Neural cell (in vitro differentiated cells): Measurements from ENCODE around the gene CYB5R3.

Experiments
- CTCF ChIP-seq: fragments of 450-650 bp; IDR thresholded peaks from 2 replicates; pipeline ENCODE4 v1.5.1; 2014; ENCODE audit warnings: antibody characterized with exemption, mild to moderate bottlenecking, moderate library complexity; ENCODE audit not compliant: poor library complexity, severe bottlenecking
- RAD21 ChIP-seq: fragments of 450-650 bp; conservative IDR thresholded peaks from 2 replicates; pipeline ENCODE4 v1.6.1; 2014; ENCODE audit warnings: antibody characterized with exemption, mild to moderate bottlenecking, moderate library complexity
- REST ChIP-seq: IDR thresholded peaks from 2 replicates; pipeline ENCODE4 v1.6.1; 2012; ENCODE audit warnings: borderline replicate concordance
- SMC3 ChIP-seq: fragments of 450-650 bp; conservative IDR thresholded peaks from 2 replicates; pipeline ENCODE4 v1.6.1; 2014; ENCODE audit warnings: antibody characterized with exemption, mild to moderate bottlenecking, moderate library complexity; ENCODE audit not compliant: poor library complexity
- TAF1 ChIP-seq: IDR thresholded peaks from 2 replicates; pipeline ENCODE4 v1.6.1; 2012; ENCODE audit warnings: low read depth

GRCh38 chr22:42608136-42608822 lies 40.9 kb downstream of the CYB5R3 start:
- no peak for TF ChIP-seq CTCF
- TF ChIP-seq TAF1 = no peak
- TF ChIP-seq SMC3 = no peak
- TF ChIP-seq REST = no peak
- TF ChIP-seq RAD21 = no peak
